IMR-90 (cell line): ENCODE measurements around the gene HOXC5. TPM values are rescaled to one million over a fixed set of nuclear protein-coding genes. Genes with fewer than 3 reads are reported as not detected.

ENCODE experiments used
- ATAC-seq: fragments of 200-7000 bp; cut with Tn5 transposase; 2 replicates; pipeline ENCODE4 v1.9.1; 2020; ENCODE audit warnings: low read depth, mild to moderate bottlenecking, moderate library complexity
- BruUV-seq: library from RNA; stranded (reverse); fragments of 400-500 nt; replicated peaks from 2 replicates; lab custom pipeline; 2021; lab: Mats Ljungman, UMichigan
- CTCF ChIA-PET: fragments of 300-600 bp; formaldehyde crosslinking; extraction: SDS; loops from one replicate; lab custom pipeline; 2021; ENCODE audit warnings: antibody characterized with exemption; lab: Yijun Ruan, JAX
- POLR2A ChIA-PET: fragments of 300-600 bp; sonication (Branson Sonifier 250); formaldehyde crosslinking; loops from one replicate; lab custom pipeline; 2022; ENCODE audit warnings: antibody characterized with exemption; ENCODE audit not compliant: unreplicated experiment; lab: Charles Lee
- DNase-seq: peaks from one replicate; pipeline ENCODE4 v3.0.0; 2013
- H2AFZ ChIP-seq: replicated peaks from 2 replicates; pipeline ENCODE3; 2013; ENCODE audit warnings: low read length, mild to moderate bottlenecking; ENCODE audit not compliant: poor library complexity
- H2AK5ac ChIP-seq: 2 replicates; pipeline ENCODE4 v1.6.1; 2013; ENCODE audit warnings: low read depth, low read length, inconsistent platforms
- H2AK9ac ChIP-seq: replicated peaks from 2 replicates; pipeline ENCODE3; 2013; ENCODE audit warnings: mild to moderate bottlenecking, low read depth, low read length, moderate library complexity; ENCODE audit not compliant: poor library complexity
- H2BK120ac ChIP-seq: 2 replicates; pipeline ENCODE4 v1.6.1; 2013; ENCODE audit warnings: low read depth, low read length, inconsistent platforms
- H2BK15ac ChIP-seq: 3 replicates; pipeline ENCODE4 v1.6.1; 2013; ENCODE audit warnings: low read depth, low read length, inconsistent platforms
- H2BK20ac ChIP-seq: 2 replicates; pipeline ENCODE4 v1.6.1; 2013; ENCODE audit warnings: low read depth, mild to moderate bottlenecking, inconsistent platforms, low read length, moderate library complexity
- H2BK5ac ChIP-seq: 2 replicates; pipeline ENCODE4 v1.6.1; 2013; ENCODE audit warnings: mild to moderate bottlenecking, low read depth, low read length, inconsistent platforms; ENCODE audit not compliant: poor library complexity, severe bottlenecking
- H3K14ac ChIP-seq: replicated peaks from 2 replicates; pipeline ENCODE4 v1.6.1; 2013; ENCODE audit warnings: low read depth, low read length, inconsistent platforms
- H3K18ac ChIP-seq: 2 replicates; pipeline ENCODE4 v1.6.1; 2013; ENCODE audit warnings: low read depth, low read length, control low read depth
- H3K23ac ChIP-seq: 2 replicates; pipeline ENCODE4 v1.6.1; 2013; ENCODE audit warnings: low read depth, low read length, inconsistent platforms
- H3K27ac ChIP-seq: 2 replicates; pipeline ENCODE4 v1.5.1; 2013; ENCODE audit warnings: mild to moderate bottlenecking, control low read depth, low read length; ENCODE audit not compliant: insufficient read depth
- H3K27me3 ChIP-seq: 2 replicates; pipeline ENCODE4 v1.6.1; 2013; ENCODE audit warnings: low read length; ENCODE audit not compliant: control insufficient read depth, insufficient read depth
- H3K36me3 ChIP-seq: 2 replicates; pipeline ENCODE4 v1.6.1; 2013; ENCODE audit warnings: low read length, mixed read lengths; ENCODE audit not compliant: control insufficient read depth, insufficient read depth
- H3K4ac ChIP-seq: 2 replicates; pipeline ENCODE4 v1.6.1; 2013; ENCODE audit warnings: low read depth, low read length, inconsistent platforms
- H3K4me1 ChIP-seq: 2 replicates; pipeline ENCODE4 v1.6.1; 2013; ENCODE audit warnings: low read length, mixed read lengths; ENCODE audit not compliant: control insufficient read depth, insufficient read depth
- H3K4me2 ChIP-seq: 2 replicates; pipeline ENCODE4 v1.6.1; 2013; ENCODE audit warnings: low read depth, mild to moderate bottlenecking, control low read depth, low read length, moderate library complexity
- H3K4me3 ChIP-seq: 2 replicates; pipeline ENCODE4 v1.5.1; 2013; ENCODE audit warnings: low read depth, mild to moderate bottlenecking, control low read depth, low read length, moderate library complexity; ENCODE audit not compliant: insufficient read depth
- H3K56ac ChIP-seq: 2 replicates; pipeline ENCODE4 v1.6.1; 2013; ENCODE audit warnings: low read length, inconsistent platforms; ENCODE audit not compliant: insufficient read depth; ENCODE audit errors: extremely low read depth
- H3K79me1 ChIP-seq, 2 experiments: 2 replicates each; pipeline ENCODE4 v1.6.1; 2013; ENCODE audit warnings: low read length in 2 of 2, inconsistent platforms in 1 of 2, low read depth in 1 of 2
- H3K9ac ChIP-seq: 2 replicates; pipeline ENCODE4 v1.6.1; 2013; ENCODE audit warnings: low read depth, low read length, control low read depth
- H3K9me1 ChIP-seq: 2 replicates; pipeline ENCODE4 v1.6.1; 2013; ENCODE audit warnings: low read length, inconsistent platforms; ENCODE audit not compliant: insufficient read depth
- H3K9me3 ChIP-seq: 2 replicates; pipeline ENCODE4 v1.6.1; 2013; ENCODE audit warnings: low read length; ENCODE audit not compliant: control insufficient read depth, insufficient read depth
- H4K20me1 ChIP-seq: 2 replicates; pipeline ENCODE4 v1.6.1; 2013; ENCODE audit warnings: low read length, inconsistent platforms; ENCODE audit not compliant: insufficient read depth
- H4K5ac ChIP-seq: 2 replicates; pipeline ENCODE4 v1.6.1; 2013; ENCODE audit warnings: mild to moderate bottlenecking, low read depth, low read length, control low read depth
- H4K8ac ChIP-seq, 2 experiments: 2 replicates each; pipeline ENCODE4 v1.6.1; 2013; ENCODE audit warnings: low read depth in 2 of 2, low read length in 2 of 2, control low read depth in 1 of 2, inconsistent platforms in 1 of 2
- H4K91ac ChIP-seq: 2 replicates; pipeline ENCODE4 v1.6.1; 2013; ENCODE audit warnings: low read depth, low read length, inconsistent platforms; ENCODE audit not compliant: insufficient read depth
- BHLHE40 ChIP-seq: fragments of 150-350 bp; IDR thresholded peaks from 2 replicates; pipeline ENCODE4 v1.6.1; 2016; ENCODE audit warnings: mild to moderate bottlenecking, low read depth, low read length
- POLR2A ChIP-seq: IDR thresholded peaks from 2 replicates; pipeline ENCODE4 v1.6.1; 2012; ENCODE audit warnings: mild to moderate bottlenecking, low read depth, low read length
- SMC3 ChIP-seq: fragments of 150-350 bp; IDR thresholded peaks from 2 replicates; pipeline ENCODE4 v1.6.1; 2016; ENCODE audit warnings: low read depth, mild to moderate bottlenecking, antibody characterized with exemption, low read length, moderate library complexity
- WGBS, 2 experiments: methylation state at CpG; one replicate each; pipeline versions ENCODE4 v1.1.5 to v1.1.7; 2013; ENCODE audit warnings: missing lambda C conversion rate in 2 of 2; ENCODE audit not compliant: insufficient read length in 1 of 2; ENCODE audit errors: extremely low coverage in 2 of 2; 5-methylcytosine and 5-hydroxymethylcytosine counted together
- dilution Hi-C: fragments of 300-500 bp; cut with HindIII; formaldehyde crosslinking; loops from one replicate; pipeline ENCODE4 v1.14.3; 2018; ENCODE audit warnings: low sequenced_read_pairs; ENCODE audit not compliant: unreplicated experiment
- in situ Hi-C: fragments of 300-500 bp; cut with MboI; formaldehyde crosslinking; loops from 3 replicates; pipeline ENCODE4 v1.14.3; 2019; ENCODE audit warnings: low sequenced_read_pairs, inconsistent platforms, mixed read lengths
- intact Hi-C: fragments of 100-400 bp; cut with micrococcal nuclease; formaldehyde crosslinking; loops from 2 replicates; pipeline ENCODE4 v1.10.0; 2022
- polyA plus RNA-seq, 3 experiments: library from polyadenylated mRNA; depleted of rRNA; stranded (reverse); fragments of >200 nt; gene quantifications; 2 replicates each; pipeline ENCODE4 v1.2.3, GENCODE V29; 2012; ENCODE audit warnings: low replicate concordance in 1 of 3
- total RNA-seq: library from RNA; depleted of rRNA; stranded (reverse); fragments of >200 nt; gene quantifications from 2 replicates; pipeline ENCODE4 v1.2.3, GENCODE V29; 2012
- TF ChIP-seq, protein P1 (sequence below): fragments of 150-350 bp; IDR thresholded peaks from 2 replicates; pipeline ENCODE4 v1.6.1; 2017; ENCODE audit warnings: mild to moderate bottlenecking, antibody characterized with exemption, low read length, low read depth

The HOXC5 gene
- total and polyA plus RNA-seq, 2 of the 4 experiments (the other 2 are of a cell fraction), result not detected

DNA sequence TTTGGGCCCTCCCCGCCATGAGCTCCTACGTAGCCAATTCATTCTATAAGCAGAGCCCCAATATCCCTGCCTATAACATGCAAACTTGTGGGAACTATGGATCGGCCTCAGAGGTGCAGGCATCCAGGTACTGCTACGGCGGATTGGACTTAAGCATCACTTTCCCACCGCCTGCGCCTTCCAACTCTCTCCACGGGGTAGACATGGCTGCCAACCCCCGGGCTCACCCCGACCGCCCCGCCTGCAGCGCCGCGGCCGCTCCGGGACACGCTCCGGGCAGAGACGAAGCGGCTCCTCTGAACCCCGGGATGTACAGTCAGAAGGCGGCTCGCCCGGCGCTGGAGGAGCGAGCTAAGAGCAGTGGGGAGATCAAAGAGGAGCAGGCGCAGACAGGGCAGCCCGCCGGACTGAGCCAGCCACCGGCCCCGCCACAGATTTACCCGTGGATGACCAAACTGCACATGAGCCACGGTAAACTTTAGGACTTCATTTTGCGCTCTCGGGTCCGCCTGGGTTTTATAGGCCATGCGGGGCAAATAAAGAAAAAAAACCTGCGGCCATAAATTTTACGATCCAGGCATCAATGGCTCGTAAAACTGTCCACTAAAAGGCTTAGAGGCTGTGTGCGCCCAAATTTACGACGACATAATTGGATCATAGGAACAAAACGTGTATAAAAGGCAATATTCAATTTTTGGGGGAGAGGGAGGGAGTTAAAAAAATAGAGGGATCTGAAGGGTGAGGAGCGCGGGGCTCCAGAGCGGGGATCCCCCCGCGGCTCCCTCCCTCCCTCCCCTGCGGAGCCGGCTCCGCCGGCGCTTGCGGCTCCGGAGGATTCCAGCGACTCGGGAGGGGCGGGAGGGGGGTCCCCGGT is 493 bp downstream of the HOXC5 start:
- Histone ChIP-seq H3K4me3 (no peak overlapping the region; the same call in 1 of the 2 replicates), H3K36me3 (no peaks in the 10 kb centered on the region), H3K79me1 (no peaks in the 10 kb centered on the region), H3K4me2 (no peak overlapping the region), H3K23ac (no peak overlapping the region), H3K9me1 (no peaks in the 10 kb centered on the region), H3K56ac (no peak overlapping the region), H3K18ac (no peak overlapping the region), H2BK20ac (no peak overlapping the region), H2BK15ac (no peak overlapping the region), H2AFZ (no peak overlapping the region), H2AK5ac (no peak overlapping the region), H4K20me1 (no peaks in the 10 kb centered on the region), H2AK9ac (no peak overlapping the region), H3K27ac (no peak overlapping the region), H2BK5ac (no peak overlapping the region), H3K9me3 (peaks cover 11% of the 10 kb centered on the region), H3K4me1 (no peaks in the 10 kb centered on the region), H4K8ac (no peak overlapping the region), H3K27me3 (peaks cover 77% of the 10 kb centered on the region), H3K9ac (no peak overlapping the region), H3K4ac (no peak overlapping the region), H4K5ac (no peak overlapping the region), H2BK120ac (no peak overlapping the region), H4K91ac (no peak overlapping the region), H3K14ac (no peak overlapping the region)
- intact Hi-C loops, result no loop called here
- no TSS peak for BruUV-seq
- ATAC-seq (no peak), DNase-seq (no peak)
- TF ChIP-seq BHLHE40 (no peak), POLR2A (no peak), SMC3 (no peak)
- TF ChIP-seq, protein P1, sequence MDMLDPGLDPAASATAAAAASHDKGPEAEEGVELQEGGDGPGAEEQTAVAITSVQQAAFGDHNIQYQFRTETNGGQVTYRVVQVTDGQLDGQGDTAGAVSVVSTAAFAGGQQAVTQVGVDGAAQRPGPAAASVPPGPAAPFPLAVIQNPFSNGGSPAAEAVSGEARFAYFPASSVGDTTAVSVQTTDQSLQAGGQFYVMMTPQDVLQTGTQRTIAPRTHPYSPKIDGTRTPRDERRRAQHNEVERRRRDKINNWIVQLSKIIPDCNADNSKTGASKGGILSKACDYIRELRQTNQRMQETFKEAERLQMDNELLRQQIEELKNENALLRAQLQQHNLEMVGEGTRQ, result no peak
- POLR2A ChIA-PET, result no interaction called here
- CTCF ChIA-PET, result interaction anchor here (1.0 kb wide), 1 partner anchor 158 kb away, joined by 10 read pairs; no protein-coding TSS in a partner anchor
- in situ Hi-C loops, result no loop called here
- dilution Hi-C loops, result no loop called here
- WGBS, 2 experiments, result 6% methylated on average over 27 of the region's 61 CpGs; no CpG with 5 or more reads in 1 of the 2 experiments
